ENCODE measurements around the gene CYP46A1.

The CYP46A1 gene

DNA sequence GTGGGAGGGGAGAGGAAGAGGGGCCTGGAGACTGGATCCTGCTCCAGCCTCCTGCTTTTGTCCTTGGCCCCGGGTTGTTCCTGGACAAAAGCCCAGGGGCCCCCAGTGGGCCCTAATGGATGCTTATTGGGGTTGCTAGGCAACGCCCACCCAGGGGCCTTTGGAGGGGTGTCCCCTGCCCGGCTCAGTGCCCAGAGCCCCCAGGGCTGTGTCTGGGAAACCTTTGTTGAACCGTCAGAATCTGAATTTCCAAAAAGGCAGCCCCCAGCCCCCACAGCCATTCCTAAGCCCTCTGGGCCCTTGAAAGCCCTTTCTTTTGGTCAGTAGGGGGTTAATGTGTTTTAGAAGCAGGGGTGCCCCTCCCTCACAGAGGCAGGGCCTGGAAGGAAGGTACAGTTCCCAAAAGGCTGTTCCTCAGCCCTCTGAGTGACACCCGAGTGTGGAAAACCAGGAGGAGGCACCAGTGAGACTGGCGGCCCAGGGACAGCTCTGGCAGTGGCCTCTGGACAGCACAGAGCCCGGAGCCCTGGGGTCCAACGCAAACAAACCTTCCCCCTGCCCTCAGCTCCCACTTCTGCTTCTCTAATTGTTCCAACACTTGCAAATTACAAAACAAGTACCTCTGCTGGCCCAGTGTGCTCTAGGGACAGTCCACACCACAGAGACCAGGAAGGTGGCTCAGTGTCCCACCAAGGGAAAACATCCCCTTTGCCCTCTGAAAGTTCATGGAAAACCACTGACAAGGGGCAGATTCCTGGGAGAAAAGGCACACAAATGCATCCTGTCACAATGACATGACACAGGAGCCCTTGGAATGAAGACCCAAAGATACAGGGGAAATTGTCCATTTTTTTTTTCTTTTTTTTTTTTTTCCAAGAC is 19.8 kb upstream of the CYP46A1 start:
- TF ChIP-seq, protein P1, sequence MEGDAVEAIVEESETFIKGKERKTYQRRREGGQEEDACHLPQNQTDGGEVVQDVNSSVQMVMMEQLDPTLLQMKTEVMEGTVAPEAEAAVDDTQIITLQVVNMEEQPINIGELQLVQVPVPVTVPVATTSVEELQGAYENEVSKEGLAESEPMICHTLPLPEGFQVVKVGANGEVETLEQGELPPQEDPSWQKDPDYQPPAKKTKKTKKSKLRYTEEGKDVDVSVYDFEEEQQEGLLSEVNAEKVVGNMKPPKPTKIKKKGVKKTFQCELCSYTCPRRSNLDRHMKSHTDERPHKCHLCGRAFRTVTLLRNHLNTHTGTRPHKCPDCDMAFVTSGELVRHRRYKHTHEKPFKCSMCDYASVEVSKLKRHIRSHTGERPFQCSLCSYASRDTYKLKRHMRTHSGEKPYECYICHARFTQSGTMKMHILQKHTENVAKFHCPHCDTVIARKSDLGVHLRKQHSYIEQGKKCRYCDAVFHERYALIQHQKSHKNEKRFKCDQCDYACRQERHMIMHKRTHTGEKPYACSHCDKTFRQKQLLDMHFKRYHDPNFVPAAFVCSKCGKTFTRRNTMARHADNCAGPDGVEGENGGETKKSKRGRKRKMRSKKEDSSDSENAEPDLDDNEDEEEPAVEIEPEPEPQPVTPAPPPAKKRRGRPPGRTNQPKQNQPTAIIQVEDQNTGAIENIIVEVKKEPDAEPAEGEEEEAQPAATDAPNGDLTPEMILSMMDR (IDR thresholded peaks at IDR 0.05) = no peak
- Histone ChIP-seq H3K27me3 (peaks cover 47% of the 10 kb centered on the region), H3K4me1 (ENCODE audit: control insufficient read depth in 1 of 2, insufficient read depth in 1 of 2, low read depth in 1 of 2, low read length in 1 of 2) (no peaks in the 10 kb centered on the region), H3K9me3 (no peaks in the 10 kb centered on the region), H3K36me3 (no peaks in the 10 kb centered on the region), H3K4me3 (ENCODE audit: low read depth in 1 of 2, low read length in 1 of 2) (no peak overlapping the region), H3K27ac (no peak overlapping the region)

- TF ChIP-seq, protein P1 (IDR thresholded peaks at IDR 0.05) = no peak
- Histone ChIP-seq H3K27ac (no peak overlapping the region), H3K4me1 (ENCODE audit: control insufficient read depth in 1 of 2, insufficient read depth in 1 of 2, low read depth in 1 of 2, low read length in 1 of 2) (no peaks in the 10 kb centered on the region), H3K9me3 (no peaks in the 10 kb centered on the region), H3K27me3 (peaks cover 40% of the 10 kb centered on the region), H3K4me3 (ENCODE audit: low read depth in 1 of 2, low read length in 1 of 2) (no peak overlapping the region), H3K36me3 (no peaks in the 10 kb centered on the region)
These were observed 19.2 kb upstream of the CYP46A1 start for GRCh38 chr14:99664937-99665273.

DNA sequence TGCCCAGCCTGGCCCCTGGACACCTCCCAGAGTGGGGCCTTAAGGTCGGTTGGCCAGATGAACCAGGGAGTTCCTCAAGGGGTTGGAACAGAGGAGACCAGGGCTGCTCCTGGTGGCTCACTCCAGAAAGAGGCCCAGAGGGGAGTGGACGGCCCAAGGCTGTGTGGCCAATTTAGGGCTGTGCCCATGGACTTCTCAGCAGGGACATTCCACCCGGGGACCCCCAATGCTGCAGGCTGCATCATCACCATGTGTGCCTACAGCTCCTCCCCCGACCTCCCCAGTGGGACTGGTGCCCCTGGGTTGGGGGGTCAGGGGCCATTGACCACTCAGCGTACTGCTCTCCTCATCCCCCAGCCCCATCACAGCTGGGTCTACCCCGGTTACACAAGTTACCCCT is 17.6 kb upstream of the CYP46A1 start:
- Histone ChIP-seq H3K9me3 (no peaks in the 10 kb centered on the region), H3K4me3 (ENCODE audit: low read depth in 1 of 2, low read length in 1 of 2) (no peak overlapping the region), H3K4me1 (ENCODE audit: control insufficient read depth in 1 of 2, insufficient read depth in 1 of 2, low read depth in 1 of 2, low read length in 1 of 2) (no peaks in the 10 kb centered on the region), H3K36me3 (no peaks in the 10 kb centered on the region), H3K27ac (no peak overlapping the region), H3K27me3 (peaks cover 30% of the 10 kb centered on the region)
- TF ChIP-seq, protein P1 (IDR thresholded peaks at IDR 0.05) = no peak

- H3K27me3 ChIP-seq = peaks cover 25% of the 10 kb centered on the region
- TF ChIP-seq, protein P1 (IDR thresholded peaks at IDR 0.05) = no peak
- H3K27ac ChIP-seq = no peak overlapping the region
- H3K36me3 ChIP-seq = no peaks in the 10 kb centered on the region
- no peaks in the 10 kb centered on the region for H3K9me3 ChIP-seq
- H3K4me1 ChIP-seq (ENCODE audit: control insufficient read depth in 1 of 2, insufficient read depth in 1 of 2, low read depth in 1 of 2, low read length in 1 of 2) = peaks cover 0 to 1% of the 10 kb centered on the region in 2 experiments
- H3K4me3 ChIP-seq (ENCODE audit: low read depth in 1 of 2, low read length in 1 of 2) = no peak overlapping the region
These were observed 17.1 kb upstream of the CYP46A1 start for GRCh38 chr14:99667045-99667444.

GRCh38 chr14:99667821-99668220 is 16.3 kb upstream of the CYP46A1 start:
- peaks cover 0 to 9% of the 10 kb centered on the region in 2 experiments for H3K4me1 ChIP-seq (ENCODE audit: control insufficient read depth in 1 of 2, insufficient read depth in 1 of 2, low read depth in 1 of 2, low read length in 1 of 2)
- TF ChIP-seq, protein P1 (IDR thresholded peaks at IDR 0.05) = no peak

More at GRCh38 chr14:99667821-99668220, 16.3 kb upstream of the CYP46A1 start:
- no peak overlapping the region for H3K27ac ChIP-seq
- no peak overlapping the region for H3K4me3 ChIP-seq (ENCODE audit: low read depth in 1 of 2, low read length in 1 of 2)
- no peaks in the 10 kb centered on the region for H3K36me3 ChIP-seq
- H3K9me3 ChIP-seq = no peaks in the 10 kb centered on the region
- H3K27me3 ChIP-seq = peaks cover 17% of the 10 kb centered on the region
